ENCODE results near the gene PTDSS2. TPM values are rescaled to one million over a fixed set of nuclear protein-coding genes. Genes with fewer than 3 reads are reported as not detected.

PTDSS2 gene
- total RNA-seq, 1 experiment from 2014 or later: 28.2 TPM

- CTCF ChIA-PET: interaction anchor here (1.2 to 1.6 kb wide), 2 partner anchors 10 to 12 kb away, joined by 4 to 6 read pairs; no protein-coding TSS in a partner anchor
- intact Hi-C loops (cut with micrococcal nuclease): no loop called here
- BruUV-seq (replicated peaks): no TSS peak
- no peak for DNase-seq (ENCODE audit: unreplicated experiment)
- Mint-ChIP-seq H3K36me3 (ENCODE audit: insufficient read depth, unreplicated experiment) (peaks cover 33% of the 10 kb centered on the region), H3K4me3 (ENCODE audit: unreplicated experiment) (peak overlapping the region; percentile 76), H3K4me1 (ENCODE audit: insufficient read depth, unreplicated experiment) (no peaks in the 10 kb centered on the region), H3K9me3 (ENCODE audit: unreplicated experiment) (no peaks in the 10 kb centered on the region), H3K27me3 (ENCODE audit: insufficient read depth, unreplicated experiment) (no peaks in the 10 kb centered on the region), H3K27ac (ENCODE audit: low read depth, unreplicated experiment) (peak overlapping the region; percentile 61)
- POLR2A ChIA-PET: interaction anchor here (0.9 to 2.9 kb wide), 19 partner anchors 9 to 271 kb away, joined by 3 to 35 read pairs (median 7); partner anchors contain the start of genes LMNTD2, PHRF1, PTDSS2 and RNH1
- TF ChIP-seq, protein P1, sequence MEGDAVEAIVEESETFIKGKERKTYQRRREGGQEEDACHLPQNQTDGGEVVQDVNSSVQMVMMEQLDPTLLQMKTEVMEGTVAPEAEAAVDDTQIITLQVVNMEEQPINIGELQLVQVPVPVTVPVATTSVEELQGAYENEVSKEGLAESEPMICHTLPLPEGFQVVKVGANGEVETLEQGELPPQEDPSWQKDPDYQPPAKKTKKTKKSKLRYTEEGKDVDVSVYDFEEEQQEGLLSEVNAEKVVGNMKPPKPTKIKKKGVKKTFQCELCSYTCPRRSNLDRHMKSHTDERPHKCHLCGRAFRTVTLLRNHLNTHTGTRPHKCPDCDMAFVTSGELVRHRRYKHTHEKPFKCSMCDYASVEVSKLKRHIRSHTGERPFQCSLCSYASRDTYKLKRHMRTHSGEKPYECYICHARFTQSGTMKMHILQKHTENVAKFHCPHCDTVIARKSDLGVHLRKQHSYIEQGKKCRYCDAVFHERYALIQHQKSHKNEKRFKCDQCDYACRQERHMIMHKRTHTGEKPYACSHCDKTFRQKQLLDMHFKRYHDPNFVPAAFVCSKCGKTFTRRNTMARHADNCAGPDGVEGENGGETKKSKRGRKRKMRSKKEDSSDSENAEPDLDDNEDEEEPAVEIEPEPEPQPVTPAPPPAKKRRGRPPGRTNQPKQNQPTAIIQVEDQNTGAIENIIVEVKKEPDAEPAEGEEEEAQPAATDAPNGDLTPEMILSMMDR (IDR thresholded peaks at IDR 0.05; ENCODE audit: unreplicated experiment): no peak
These were observed 85.1 kb downstream of the PTDSS2 start for GRCh38 chr11:535210-535518.

GRCh38 chr11:535519-536454 lies 85.7 kb downstream of the PTDSS2 start, which contains the start of gene HRAS:
Gene HRAS (minus strand): TSS chr11:535576.
- H3K4me1 Mint-ChIP-seq (ENCODE audit: insufficient read depth, unreplicated experiment): no peaks in the 10 kb centered on the region
- no TSS peak for BruUV-seq (replicated peaks)
- peaks cover 33% of the 10 kb centered on the region for H3K36me3 Mint-ChIP-seq (ENCODE audit: insufficient read depth, unreplicated experiment)
- no peaks in the 10 kb centered on the region for H3K9me3 Mint-ChIP-seq (ENCODE audit: unreplicated experiment)
- TF ChIP-seq, protein P1 (IDR thresholded peaks at IDR 0.05; ENCODE audit: unreplicated experiment): no peak
- H3K27ac Mint-ChIP-seq (ENCODE audit: low read depth, unreplicated experiment): peak within 1 kb of the TSS; percentile 61
- H3K27me3 Mint-ChIP-seq (ENCODE audit: insufficient read depth, unreplicated experiment): no peaks in the 10 kb centered on the region
- POLR2A ChIA-PET: interaction anchor here (0.6 to 2.9 kb wide), 25 partner anchors 13 to 308 kb away, joined by 3 to 35 read pairs (median 5); partner anchors contain the start of genes LMNTD2, PHRF1, PTDSS2 and RNH1
- H3K4me3 Mint-ChIP-seq (ENCODE audit: unreplicated experiment): peak within 1 kb of the TSS; percentile 76
- intact Hi-C loops (cut with micrococcal nuclease): no loop called here
- peak; percentile 92 for DNase-seq (ENCODE audit: unreplicated experiment)
- CTCF ChIA-PET: interaction anchor here (1.2 to 1.6 kb wide), 2 partner anchors 9 to 12 kb away, joined by 3 to 6 read pairs; no protein-coding TSS in a partner anchor

DNA sequence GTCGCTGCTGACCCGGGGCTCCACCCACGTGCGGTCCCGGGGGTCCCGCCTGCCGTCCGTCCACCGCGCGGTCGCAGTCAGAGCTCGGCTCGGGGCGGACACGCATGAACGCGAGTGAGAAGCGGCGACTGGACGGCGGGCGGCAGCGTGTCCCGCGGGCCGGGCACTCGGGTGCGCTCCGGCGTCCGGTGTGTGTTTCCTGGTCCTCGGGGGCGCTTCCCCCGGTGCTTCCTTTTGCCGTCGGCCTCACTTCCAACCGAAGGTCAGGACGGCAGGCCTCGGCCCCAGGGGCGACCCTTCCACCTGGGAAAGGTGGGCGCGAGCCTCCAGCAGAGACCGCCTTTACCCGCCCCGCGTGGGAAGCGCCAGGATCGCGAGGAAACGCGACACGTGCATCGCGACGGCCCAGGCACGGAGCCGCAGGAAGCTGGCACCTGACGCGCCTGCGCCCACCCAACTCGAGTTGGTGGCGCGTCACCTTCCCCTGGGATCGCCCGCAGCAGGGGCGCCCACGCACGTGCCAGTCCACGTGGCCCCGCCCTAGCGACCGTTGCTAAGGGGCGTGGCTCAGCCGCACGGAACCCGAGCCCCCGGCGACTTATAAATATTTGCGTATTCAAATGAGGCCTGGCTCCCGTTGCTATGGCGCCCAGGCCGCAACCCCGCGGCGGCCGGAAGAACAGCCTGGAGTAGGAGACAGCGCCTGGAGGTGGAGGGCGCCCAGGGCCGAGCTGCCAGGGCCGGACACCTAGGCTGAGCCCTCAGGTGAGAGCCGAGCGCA lies 87.0 kb downstream of the PTDSS2 start, which contains the start of gene LRRC56:
TSS of gene LRRC56 (plus strand) at position 687 of the 781 bp plus-strand sequence. CDS start 3,158 bp downstream, outside the sequence.
- no peaks in the 10 kb centered on the region for H3K4me1 Mint-ChIP-seq (ENCODE audit: insufficient read depth, unreplicated experiment)
- peaks cover 26% of the 10 kb centered on the region for H3K36me3 Mint-ChIP-seq (ENCODE audit: insufficient read depth, unreplicated experiment)
- no TSS peak for BruUV-seq (replicated peaks)
- H3K4me3 Mint-ChIP-seq (ENCODE audit: unreplicated experiment): peak within 1 kb of the TSS; percentile 76
- no peaks in the 10 kb centered on the region for H3K27me3 Mint-ChIP-seq (ENCODE audit: insufficient read depth, unreplicated experiment)
- intact Hi-C loops (cut with micrococcal nuclease): no loop called here
- peak within 1 kb of the TSS; percentile 39 for H3K27ac Mint-ChIP-seq (ENCODE audit: low read depth, unreplicated experiment)
- H3K9me3 Mint-ChIP-seq (ENCODE audit: unreplicated experiment): no peaks in the 10 kb centered on the region
- POLR2A ChIA-PET: interaction anchor here (0.6 to 1.6 kb wide), 6 partner anchors 18 to 307 kb away, joined by 3 read pairs; no protein-coding TSS in a partner anchor
- peak; percentile 74 for DNase-seq (ENCODE audit: unreplicated experiment)
- TF ChIP-seq, protein P1 (IDR thresholded peaks at IDR 0.05; ENCODE audit: unreplicated experiment): no peak
- CTCF ChIA-PET: interaction anchor here (1.2 kb wide), 1 partner anchor 10 kb away, joined by 3 read pairs; no protein-coding TSS in a partner anchor

Measured in MCF 10A (cell line).